ENCODE measurements around the gene PDE7B. TPM values are rescaled to one million over a fixed set of nuclear protein-coding genes. Genes with fewer than 3 reads are reported as not detected.
A peak's percentile ranks its signal among the peaks of the same experiment; 100 is the strongest.

PDE7B gene
- total and polyA plus RNA-seq, 4 donors, result 0.75 to 5.2 (median 1.3) TPM

- no peak overlapping the region for H3K9ac ChIP-seq (ENCODE audit: low read depth in 1 of 2, low read length in 2 of 2)
- no peak for DNase-seq (ENCODE audit: low spot score)
- H3K36me3 ChIP-seq (ENCODE audit: control insufficient read depth in 4 of 4, insufficient read depth in 3 of 4, low read depth in 1 of 4, low read length in 3 of 4), result no peaks in the 10 kb centered on the region
- H3K27ac ChIP-seq (ENCODE audit: low read depth in 1 of 2, low read length in 2 of 2), result no peak overlapping the region
- TF ChIP-seq RXRA (IDR thresholded peaks at IDR 0.05) (no peak), YY1 (IDR thresholded peaks at IDR 0.05) (no peak), GABPA (IDR thresholded peaks at IDR 0.05 in 1 of 2, conservative IDR thresholded peaks at IDR 0.05 in 1 of 2) (no peak), SP1 (IDR thresholded peaks at IDR 0.05) (no peak), ATF3 (IDR thresholded peaks at IDR 0.05) (no peak)
- H3K27me3 ChIP-seq (ENCODE audit: control insufficient read depth in 4 of 4, insufficient read depth in 4 of 4, low read length in 3 of 4), result no peaks in the 10 kb centered on the region
- no peaks in the 10 kb centered on the region for H3K9me3 ChIP-seq (ENCODE audit: control insufficient read depth in 4 of 4, low read length in 3 of 4)
- peaks cover 0 to 4% (median 1%) of the 10 kb centered on the region in 4 donors for H3K4me1 ChIP-seq (ENCODE audit: control insufficient read depth in 4 of 4, insufficient read depth in 4 of 4, low read length in 3 of 4)
- H3K4me3 ChIP-seq (ENCODE audit: low read depth in 1 of 3, low read length in 3 of 3), result no peak overlapping the region
- WGBS, result 90% methylated on average over 2 of the region's 2 CpGs
Observed at GRCh38 chr6:135883536-135883935, 32.0 kb downstream of the PDE7B start.

GRCh38 chr6:135884136-135884535, 32.6 kb downstream of the PDE7B start:
- Histone ChIP-seq H3K9ac (ENCODE audit: low read depth in 1 of 2, low read length in 2 of 2) (no peak overlapping the region), H3K36me3 (ENCODE audit: control insufficient read depth in 4 of 4, insufficient read depth in 3 of 4, low read depth in 1 of 4, low read length in 3 of 4) (no peaks in the 10 kb centered on the region), H3K9me3 (ENCODE audit: control insufficient read depth in 4 of 4, low read length in 3 of 4) (no peaks in the 10 kb centered on the region), H3K27me3 (ENCODE audit: control insufficient read depth in 4 of 4, insufficient read depth in 4 of 4, low read length in 3 of 4) (no peaks in the 10 kb centered on the region), H3K4me1 (ENCODE audit: control insufficient read depth in 4 of 4, insufficient read depth in 4 of 4, low read length in 3 of 4) (peaks cover 0 to 4% (median 1%) of the 10 kb centered on the region in 4 donors), H3K27ac (ENCODE audit: low read depth in 1 of 2, low read length in 2 of 2) (no peak overlapping the region), H3K4me3 (ENCODE audit: low read depth in 1 of 3, low read length in 3 of 3) (no peak overlapping the region)
- 93% methylated on average over 4 of the region's 4 CpGs for WGBS
- no peak for TF ChIP-seq HNF4A (conservative IDR thresholded peaks at IDR 0.05)
- TF ChIP-seq YY1 (IDR thresholded peaks at IDR 0.05), result no peak
- TF ChIP-seq MAX (IDR thresholded peaks at IDR 0.05), result no peak
- no peak for TF ChIP-seq NR2F2 (IDR thresholded peaks at IDR 0.05)
- no peak for TF ChIP-seq RXRA (IDR thresholded peaks at IDR 0.05)
- TF ChIP-seq CTCF (IDR thresholded peaks at IDR 0.05; ENCODE audit: low read depth, low read length, missing input control), result no peak
- TF ChIP-seq FOXA1 (IDR thresholded peaks at IDR 0.05), result no peak
- no peak for TF ChIP-seq ZBTB33 (IDR thresholded peaks at IDR 0.05)
- no peak for DNase-seq (ENCODE audit: low spot score)

- DNase-seq (ENCODE audit: low spot score), result no peak
- Histone ChIP-seq H3K4me3 (ENCODE audit: low read depth in 1 of 3, low read length in 3 of 3) (no peak overlapping the region), H3K9me3 (ENCODE audit: control insufficient read depth in 4 of 4, low read length in 3 of 4) (no peaks in the 10 kb centered on the region), H3K4me1 (ENCODE audit: control insufficient read depth in 4 of 4, insufficient read depth in 4 of 4, low read length in 3 of 4) (no peaks in the 10 kb centered on the region), H3K36me3 (ENCODE audit: control insufficient read depth in 4 of 4, insufficient read depth in 3 of 4, low read depth in 1 of 4, low read length in 3 of 4) (no peaks in the 10 kb centered on the region), H3K27me3 (ENCODE audit: control insufficient read depth in 4 of 4, insufficient read depth in 4 of 4, low read length in 3 of 4) (no peaks in the 10 kb centered on the region), H3K27ac (ENCODE audit: low read depth in 1 of 2, low read length in 2 of 2) (no peak overlapping the region), H3K9ac (ENCODE audit: low read depth in 1 of 2, low read length in 2 of 2) (no peak overlapping the region)
- WGBS, result 48% methylated on average over 1 of the region's 1 CpG
- no peak for TF ChIP-seq NR2F2 (IDR thresholded peaks at IDR 0.05)
- peak in 1 of 2 donors; percentile 31 for TF ChIP-seq HNF4A (conservative IDR thresholded peaks at IDR 0.05)
Observed at GRCh38 chr6:135887069-135887468, 35.6 kb downstream of the PDE7B start.
